ENCODE data around the gene ZBTB25.
A peak's percentile ranks its signal among the peaks of the same experiment; 100 is the strongest.

The ZBTB25 gene

GRCh38 chr14:64515053-64515452 is 11.4 kb upstream of the ZBTB25 start:
- DNase-seq: no peak

- no peak for DNase-seq
These were observed 9.6 kb upstream of the ZBTB25 start for GRCh38 chr14:64513271-64513670.

- no peak for DNase-seq
These were observed 7.4 kb upstream of the ZBTB25 start for GRCh38 chr14:64510825-64511671.

GRCh38 chr14:64509036-64509435 is 5.4 kb upstream of the ZBTB25 start:
- no peak for DNase-seq

GRCh38 chr14:64508215-64508776 is 4.7 kb upstream of the ZBTB25 start:
- no peak for DNase-seq

GRCh38 chr14:64507376-64508156 is 3.9 kb upstream of the ZBTB25 start:
- no peak for DNase-seq

GRCh38 chr14:64506721-64507120 is 3.1 kb upstream of the ZBTB25 start:
- no peak for DNase-seq

- DNase-seq: peak; percentile 54
These were observed 1.5 kb upstream of the ZBTB25 start for GRCh38 chr14:64504897-64505794.

- peak; percentile 70 for DNase-seq
These were observed 765 bp upstream of the ZBTB25 start, which contains the start of gene ZBTB1 for GRCh38 chr14:64504310-64504896. ZBTB1 (plus strand) TSS chr14:64504770; CDS start chr14:64521505, 16,735 bp downstream.

GRCh38 chr14:64502887-64503433 is 678 bp downstream of the ZBTB25 start:
- no peak for DNase-seq

GRCh38 chr14:64502456-64502855 is 1.2 kb downstream of the ZBTB25 start:
- DNase-seq: no peak

GRCh38 chr14:64501411-64502171 is 2.0 kb downstream of the ZBTB25 start:
- no peak for DNase-seq

- no peak for DNase-seq
These were observed 3.5 kb downstream of the ZBTB25 start for GRCh38 chr14:64500088-64500487.

GRCh38 chr14:64496764-64497163 is 6.9 kb downstream of the ZBTB25 start:
- DNase-seq: no peak

GRCh38 chr14:64495252-64495651 is 8.4 kb downstream of the ZBTB25 start:
- no peak for DNase-seq

GRCh38 chr14:64493455-64493854 is 10.2 kb downstream of the ZBTB25 start:
- DNase-seq: no peak

GRCh38 chr14:64491637-64492036 is 12.0 kb downstream of the ZBTB25 start:
- no peak for DNase-seq

GRCh38 chr14:64488590-64489099 is 15.0 kb downstream of the ZBTB25 start:
- DNase-seq: no peak

GRCh38 chr14:64478634-64479250 is 24.9 kb downstream of the ZBTB25 start:
- DNase-seq: no peak

GRCh38 chr14:64476438-64476837 is 27.2 kb downstream of the ZBTB25 start:
- DNase-seq: no peak
